HG03045 (cell line): Measurements from ENCODE around the gene SNX27.
"Not testable (repeated sequence)": the region's sequence is repeated elsewhere in the genome, so short reads cannot be mapped to it uniquely, and the experiment has no call there.

Experiments used
- ATAC-seq: cut with Tn5 transposase; IDR thresholded peaks from one replicate; pipeline ENCODE4 v1.9.1; 2021; ENCODE audit warnings: mild to moderate bottlenecking, moderate library complexity; ENCODE audit not compliant: unreplicated experiment

Gene SNX27

DNA sequence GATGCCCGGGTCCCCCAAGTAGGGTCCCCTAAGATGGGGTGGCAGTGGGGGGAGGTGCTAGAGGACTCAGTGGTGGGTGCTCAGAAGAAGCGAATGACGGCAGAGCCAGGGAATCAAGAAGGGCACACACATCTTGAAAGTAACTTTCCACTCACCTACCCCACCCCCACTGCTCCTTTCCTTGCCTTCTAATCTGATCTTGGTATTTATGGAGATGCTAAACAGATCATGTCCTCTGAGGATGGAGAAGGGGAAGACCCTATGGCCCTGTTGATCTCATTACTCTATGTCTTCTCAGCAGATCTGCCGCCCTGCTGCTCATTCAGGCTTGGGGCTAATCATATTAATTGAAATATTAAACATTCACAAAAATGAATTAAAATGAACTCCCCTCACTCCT, 106.8 kb downstream of the SNX27 start:
- no peak for ATAC-seq

- ATAC-seq: no peak
These were observed 108.3 kb downstream of the SNX27 start for GRCh38 chr1:151720125-151720524.

GRCh38 chr1:151720554-151720953, 108.7 kb downstream of the SNX27 start:
- no peak for ATAC-seq

DNA sequence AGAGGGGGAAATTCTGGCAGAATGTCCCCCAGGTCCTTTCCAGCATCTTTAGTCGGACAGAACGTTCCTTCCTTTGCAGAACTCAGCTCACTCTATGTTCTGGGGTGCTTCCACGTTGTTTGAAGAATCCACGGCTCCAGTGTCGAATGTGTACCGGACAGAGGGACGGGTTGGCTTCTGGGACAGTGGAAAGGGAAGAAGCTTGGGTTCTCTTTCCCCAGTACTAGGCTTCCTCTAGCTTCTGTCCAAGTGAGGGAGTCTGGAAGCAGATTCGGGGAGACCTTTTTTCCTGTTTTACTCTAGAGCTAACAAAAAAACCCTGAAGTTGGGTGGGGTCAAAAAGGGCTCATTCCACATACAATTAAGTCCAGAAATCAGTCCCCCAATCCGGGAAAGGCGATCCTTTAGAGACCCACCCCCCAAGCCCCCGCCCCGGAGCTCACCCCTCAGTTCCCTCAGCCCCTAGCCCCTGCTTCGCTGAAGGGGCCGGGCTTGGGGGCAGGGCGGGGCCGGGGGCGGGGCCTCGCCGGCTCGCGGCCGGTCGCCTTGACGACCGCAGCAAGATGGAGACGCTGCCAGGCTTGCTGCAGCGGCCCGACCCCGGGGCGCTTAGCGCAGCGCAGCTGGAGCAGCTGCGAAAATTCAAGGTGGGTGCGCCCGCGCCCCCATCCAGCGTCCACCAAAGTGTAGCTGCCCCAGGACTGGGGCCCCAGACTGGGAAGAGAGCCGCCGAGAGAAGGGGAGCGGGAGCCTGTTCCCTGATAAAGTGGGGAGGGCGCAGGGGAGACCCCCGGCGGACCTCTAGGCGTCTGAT, 109.3 kb downstream of the SNX27 start, which contains the start of gene RIIAD1:
RIIAD1 (plus strand) TSS at position 549 of the 814 bp plus-strand sequence; CDS start at position 564, 15 bp downstream.
- ATAC-seq: peak; percentile 64

DNA sequence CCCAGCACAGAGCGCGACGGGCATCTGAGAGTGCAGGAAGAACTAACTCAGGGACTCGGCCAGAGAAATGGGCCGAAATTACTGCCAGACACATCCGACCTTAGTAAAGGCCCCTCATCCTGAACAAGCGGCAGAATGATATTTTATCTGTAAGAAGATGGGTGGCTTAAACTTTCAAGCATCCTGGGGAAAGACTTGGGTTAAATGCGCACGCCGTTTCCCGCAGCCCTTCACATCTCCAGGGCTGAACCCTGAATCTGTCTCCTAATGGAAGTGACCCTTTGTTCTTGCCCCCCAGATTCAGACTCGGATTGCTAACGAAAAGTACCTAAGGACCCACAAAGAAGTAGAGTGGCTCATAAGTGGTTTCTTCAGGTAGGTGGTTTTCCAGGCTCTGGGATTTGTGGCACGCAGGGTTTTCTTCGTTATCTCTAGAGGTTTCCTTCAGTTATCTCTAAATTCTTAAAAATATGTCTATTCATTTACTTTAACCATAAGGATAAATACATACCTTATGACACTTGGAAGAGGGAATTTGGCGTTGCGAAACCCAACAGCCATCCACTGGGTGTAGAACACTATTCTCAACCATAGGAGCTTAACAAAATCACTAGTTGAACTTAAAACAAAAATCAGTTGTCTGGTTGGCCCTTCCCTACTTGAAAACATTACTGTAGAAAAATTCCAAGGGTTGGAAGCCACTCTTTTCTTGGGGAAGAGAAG, 110.1 kb downstream of the SNX27 start:
- no peak for ATAC-seq

- no peak for ATAC-seq
These were observed 112.0 kb downstream of the SNX27 start for GRCh38 chr1:151723726-151724370.

GRCh38 chr1:151728151-151729054, 116.6 kb downstream of the SNX27 start:
- no peak for ATAC-seq

GRCh38 chr1:151729157-151729965, 117.5 kb downstream of the SNX27 start:
- ATAC-seq: no peak

GRCh38 chr1:151729966-151730291, 118.1 kb downstream of the SNX27 start:
- no peak for ATAC-seq

DNA sequence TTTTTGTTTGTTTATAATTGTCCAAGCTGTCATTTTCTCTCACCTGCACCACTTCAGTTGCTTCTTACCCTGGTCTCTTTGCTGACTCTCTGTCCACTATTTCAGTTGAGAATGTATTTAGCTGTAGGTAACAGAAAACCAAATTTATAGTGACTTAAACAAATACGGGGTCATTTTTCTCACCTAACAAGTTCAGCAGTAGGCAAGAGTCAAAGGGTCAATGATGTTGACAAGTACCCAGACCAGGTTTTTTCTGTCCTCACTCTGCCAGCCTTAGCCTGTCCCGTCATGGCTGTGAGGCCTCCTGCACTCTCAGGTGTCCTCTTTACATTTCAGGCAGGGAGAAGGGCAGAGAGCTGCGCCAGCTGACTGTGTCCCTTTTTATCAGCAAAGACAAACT, 121.3 kb downstream of the SNX27 start:
- no peak for ATAC-seq

GRCh38 chr1:151733995-151734394, 122.1 kb downstream of the SNX27 start:
- ATAC-seq: not testable (repeated sequence)

GRCh38 chr1:151737026-151737425, 125.2 kb downstream of the SNX27 start:
- no peak for ATAC-seq

GRCh38 chr1:151737479-151737878, 125.6 kb downstream of the SNX27 start:
- ATAC-seq: no peak

DNA sequence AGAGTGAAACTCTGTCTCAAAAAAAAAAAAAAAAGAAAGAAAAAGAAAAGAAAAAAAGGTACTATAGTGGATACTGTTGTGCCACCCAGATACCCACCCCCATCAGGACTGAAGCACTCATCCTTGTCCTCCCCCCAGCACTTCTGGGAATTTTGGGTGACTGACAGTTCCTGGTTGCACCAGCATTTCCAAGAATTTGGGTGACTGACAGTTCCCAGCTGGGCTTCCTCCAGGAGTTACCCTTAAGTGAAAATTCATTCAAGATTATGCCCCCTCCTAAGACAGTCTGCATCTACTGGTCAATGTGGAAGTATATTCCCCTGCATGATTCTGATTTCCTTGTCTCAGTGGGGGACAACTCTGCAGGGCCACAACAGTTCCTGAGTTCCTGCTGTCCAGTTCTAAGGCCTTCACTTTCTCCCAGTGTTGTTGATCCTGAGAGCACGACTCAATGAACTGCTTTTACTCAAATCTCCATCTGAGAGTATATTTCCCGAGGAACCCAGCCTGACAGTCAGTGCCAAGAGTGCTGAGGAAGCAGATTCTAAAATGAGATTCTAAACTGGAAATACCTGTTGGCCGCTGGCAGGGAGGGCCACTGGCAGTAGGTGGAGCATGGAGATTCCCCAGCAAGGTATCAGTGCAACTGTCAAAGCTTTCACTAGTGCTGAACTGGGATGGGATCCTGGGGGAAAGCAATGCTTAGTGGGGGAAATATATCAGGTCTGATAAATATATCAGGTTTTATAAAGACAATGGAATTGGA, 127.9 kb downstream of the SNX27 start:
- ATAC-seq: no peak

DNA sequence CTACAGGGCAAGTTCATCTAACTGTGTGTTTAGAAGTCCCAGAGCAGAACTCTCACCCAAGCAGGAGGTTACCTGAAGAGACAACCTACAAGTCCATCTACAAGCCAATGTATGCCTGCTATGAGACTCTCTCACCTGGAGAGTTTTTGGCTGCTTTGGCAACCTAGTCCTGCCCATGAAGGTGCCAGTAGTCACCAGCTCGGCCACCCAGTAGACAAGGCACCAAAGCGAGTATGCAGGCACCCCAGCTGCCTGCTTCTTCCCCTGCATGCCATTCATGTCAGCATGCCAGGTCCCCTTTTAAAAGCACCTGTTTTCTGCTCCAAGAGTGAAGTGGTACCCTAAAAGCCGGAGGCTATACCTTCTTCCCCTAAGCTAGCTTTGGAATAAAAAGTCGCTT, 129.7 kb downstream of the SNX27 start:
- ATAC-seq: no peak
